NCI-H146 (cell line): Measurements from ENCODE around the gene SLC25A29.
"Not testable (repeated sequence)": the region's sequence is repeated elsewhere in the genome, so short reads cannot be mapped to it uniquely, and the experiment has no call there.

Source experiments
- DNase-seq: peaks from one replicate; lab custom pipeline; 2025; lab: John Stamatoyannopoulos, UW

The SLC25A29 gene

GRCh38 chr14:100293497-100294212 lies 12.6 kb downstream of the SLC25A29 start:
- DNase-seq, result no peak

GRCh38 chr14:100292776-100293461 lies 13.3 kb downstream of the SLC25A29 start:
- no peak for DNase-seq

GRCh38 chr14:100292301-100292775 lies 13.9 kb downstream of the SLC25A29 start:
- no peak for DNase-seq

GRCh38 chr14:100291305-100292075 lies 14.8 kb downstream of the SLC25A29 start:
- no peak for DNase-seq

GRCh38 chr14:100290607-100291304 lies 15.5 kb downstream of the SLC25A29 start:
- no peak for DNase-seq

- DNase-seq, result no peak
These were observed 16.2 kb downstream of the SLC25A29 start for GRCh38 chr14:100289916-100290606.

GRCh38 chr14:100288382-100289185 lies 17.7 kb downstream of the SLC25A29 start:
- no peak for DNase-seq

GRCh38 chr14:100287998-100288295 lies 18.3 kb downstream of the SLC25A29 start:
- DNase-seq, result not testable (repeated sequence)

- no peak for DNase-seq
These were observed 18.8 kb downstream of the SLC25A29 start for GRCh38 chr14:100287202-100287997.

GRCh38 chr14:100286484-100287191 lies 19.6 kb downstream of the SLC25A29 start:
- no peak for DNase-seq

- DNase-seq, result no peak
These were observed 20.3 kb downstream of the SLC25A29 start for GRCh38 chr14:100285913-100286400.

- peak; percentile 50 for DNase-seq
These were observed 21.0 kb downstream of the SLC25A29 start for GRCh38 chr14:100285021-100285912.

GRCh38 chr14:100283984-100284881 lies 22.0 kb downstream of the SLC25A29 start:
- DNase-seq, result no peak

GRCh38 chr14:100283436-100283835 lies 22.8 kb downstream of the SLC25A29 start:
- DNase-seq, result not testable (repeated sequence)

GRCh38 chr14:100282766-100283419 lies 23.4 kb downstream of the SLC25A29 start:
- no peak for DNase-seq

GRCh38 chr14:100282083-100282350 lies 24.2 kb downstream of the SLC25A29 start:
- DNase-seq, result no peak
